Measurements from ENCODE around the gene LRCOL1.
A peak's percentile ranks its signal among the peaks of the same experiment; 100 is the strongest.

Gene LRCOL1

DNA sequence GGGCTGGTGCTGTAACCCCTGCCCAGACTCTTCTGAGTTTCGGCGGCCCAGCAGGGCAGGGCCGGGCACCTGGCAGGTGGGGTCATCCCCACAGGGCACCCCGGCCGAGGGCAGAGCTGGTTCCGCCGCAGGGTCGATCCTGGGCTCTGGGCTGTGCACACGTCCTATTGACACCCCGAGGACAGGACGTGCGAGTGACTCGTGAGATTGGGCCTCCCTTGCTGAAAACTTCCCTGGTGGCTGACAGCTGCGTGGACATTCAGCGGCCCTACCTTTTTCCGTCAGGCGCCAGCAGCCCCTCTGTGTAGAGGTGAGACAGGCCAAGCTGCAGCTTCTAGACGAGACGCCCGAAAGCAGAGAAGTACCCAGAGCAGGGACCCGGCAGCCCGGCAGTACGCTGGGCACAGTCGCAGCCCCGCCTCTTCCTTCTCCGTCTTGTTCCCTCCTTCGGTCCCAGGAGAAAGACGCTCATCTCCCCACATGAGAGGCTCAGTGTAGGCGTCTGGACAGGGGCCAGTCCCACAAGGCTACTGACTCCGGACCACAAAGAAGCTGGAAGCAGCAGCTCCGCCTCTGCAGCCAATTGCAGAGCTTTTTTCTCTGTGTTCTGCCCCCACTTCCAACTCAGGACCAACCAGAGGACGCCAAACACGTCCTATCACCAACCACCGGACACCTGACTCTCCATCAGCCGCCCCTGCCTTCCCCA, at the start of gene LRCOL1:
Gene LRCOL1, minus strand, starts transcription at position 532 of the 709 bp plus-strand sequence. CDS start 4,331 bp downstream, outside the sequence.
- peak; percentile 76 for DNase-seq

DNA sequence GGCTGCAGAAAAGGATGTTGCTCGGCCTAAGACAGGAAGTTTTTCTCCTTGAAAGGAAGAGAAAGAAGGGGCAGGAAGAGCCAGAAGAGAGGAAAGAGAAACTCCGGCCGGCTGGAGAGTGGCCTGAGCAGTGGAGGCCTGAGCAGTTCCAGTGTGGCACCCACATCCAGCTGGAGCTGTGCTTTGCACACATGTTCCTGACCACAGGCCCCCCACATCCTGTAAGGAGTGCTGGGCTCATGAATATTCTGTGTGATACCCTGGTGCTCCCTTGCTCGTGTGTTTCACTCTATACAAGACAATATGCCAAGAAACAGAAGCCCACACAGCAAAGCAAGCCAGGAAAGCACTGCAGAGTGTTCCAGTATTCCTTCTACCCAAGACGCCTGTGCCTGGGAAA, 49.7 kb upstream of the LRCOL1 start:
- no peak for DNase-seq

DNA sequence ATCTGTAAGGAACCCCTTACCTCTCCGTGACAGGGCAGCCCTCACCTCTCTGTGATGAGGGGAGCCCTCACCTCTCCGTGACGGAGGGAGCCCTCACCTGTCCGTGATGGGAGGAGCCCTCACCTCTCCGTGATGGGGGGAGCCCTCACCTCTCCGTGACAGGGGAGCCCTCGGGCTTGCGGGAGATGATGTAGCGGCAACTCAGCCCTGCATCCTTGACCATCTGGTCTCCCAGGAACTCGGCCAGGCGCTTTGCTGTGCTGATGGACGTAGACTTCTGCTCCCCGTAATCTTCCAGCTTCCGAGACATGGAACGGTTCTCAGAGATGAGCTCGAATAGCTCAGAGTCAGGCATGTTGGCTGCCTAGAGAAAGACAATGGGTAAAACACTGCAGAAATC, 48.8 kb upstream of the LRCOL1 start:
- DNase-seq = no peak

DNA sequence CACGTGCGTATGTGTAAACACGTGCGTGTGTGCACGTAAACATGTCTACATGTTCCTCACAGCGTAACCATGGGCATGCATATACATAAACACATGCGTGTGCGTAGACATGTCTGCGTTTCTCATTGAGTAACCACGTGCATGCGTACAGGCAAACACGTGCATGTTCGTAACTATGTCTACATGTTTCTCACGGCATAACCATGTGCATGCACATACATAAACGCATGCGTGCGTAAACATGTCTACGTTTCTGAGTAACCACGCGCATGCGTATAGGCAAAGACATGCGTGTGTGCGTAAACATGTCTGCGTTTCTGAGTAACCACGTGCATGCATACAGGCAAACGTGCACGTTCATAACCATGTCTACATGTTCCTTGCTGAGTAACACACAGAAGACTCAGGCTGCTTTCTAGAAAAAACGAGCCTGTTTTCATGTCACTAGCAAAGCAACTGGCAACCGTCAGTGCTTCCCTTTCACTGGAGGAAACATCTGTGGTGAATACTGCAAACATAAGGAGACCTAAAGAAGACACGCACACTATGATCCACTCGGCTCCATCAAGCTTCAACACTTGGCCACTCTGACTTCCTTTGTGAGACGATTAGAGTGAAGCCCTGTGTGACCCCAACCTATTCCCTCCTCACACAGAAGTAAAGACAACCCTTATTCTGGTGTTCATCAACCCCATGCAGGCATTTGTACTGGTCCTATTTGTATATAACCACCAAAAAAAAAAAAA, 47.9 kb upstream of the LRCOL1 start:
- no peak for DNase-seq

DNA sequence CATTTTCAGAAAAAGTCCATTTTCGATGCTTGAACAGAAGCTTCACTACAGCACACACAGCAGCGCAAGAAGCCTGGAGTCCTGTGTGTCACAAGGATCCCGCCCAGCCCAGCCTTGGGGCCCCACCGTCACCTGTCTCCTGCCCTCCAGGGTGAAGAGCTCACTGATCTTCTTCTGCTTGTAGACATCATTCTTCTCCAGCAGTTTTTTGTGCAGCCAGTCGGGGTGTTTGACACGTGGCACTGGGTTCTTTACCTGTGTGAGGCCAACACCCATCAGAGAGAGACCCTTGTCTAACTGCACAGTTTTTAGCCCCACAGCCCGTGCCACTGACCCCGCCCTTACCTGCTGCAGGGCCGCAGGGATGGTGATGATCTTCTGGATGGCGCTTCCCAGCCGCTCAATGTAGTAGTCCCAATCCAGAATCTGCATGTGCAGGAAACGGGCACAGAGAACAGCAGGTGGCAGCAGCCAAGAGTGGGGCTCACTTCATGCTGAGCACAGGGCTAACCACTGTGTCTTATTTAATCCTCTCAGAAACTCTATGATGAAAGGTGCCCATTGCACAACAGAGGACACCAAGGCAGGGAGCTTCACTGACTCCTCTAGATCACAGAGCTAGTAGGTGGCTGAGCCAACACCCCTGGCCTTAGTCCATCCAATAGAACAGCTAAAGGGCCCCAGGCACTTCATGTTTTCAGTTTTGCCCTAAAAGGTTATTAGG, 46.8 kb upstream of the LRCOL1 start:
- DNase-seq = no peak

DNA sequence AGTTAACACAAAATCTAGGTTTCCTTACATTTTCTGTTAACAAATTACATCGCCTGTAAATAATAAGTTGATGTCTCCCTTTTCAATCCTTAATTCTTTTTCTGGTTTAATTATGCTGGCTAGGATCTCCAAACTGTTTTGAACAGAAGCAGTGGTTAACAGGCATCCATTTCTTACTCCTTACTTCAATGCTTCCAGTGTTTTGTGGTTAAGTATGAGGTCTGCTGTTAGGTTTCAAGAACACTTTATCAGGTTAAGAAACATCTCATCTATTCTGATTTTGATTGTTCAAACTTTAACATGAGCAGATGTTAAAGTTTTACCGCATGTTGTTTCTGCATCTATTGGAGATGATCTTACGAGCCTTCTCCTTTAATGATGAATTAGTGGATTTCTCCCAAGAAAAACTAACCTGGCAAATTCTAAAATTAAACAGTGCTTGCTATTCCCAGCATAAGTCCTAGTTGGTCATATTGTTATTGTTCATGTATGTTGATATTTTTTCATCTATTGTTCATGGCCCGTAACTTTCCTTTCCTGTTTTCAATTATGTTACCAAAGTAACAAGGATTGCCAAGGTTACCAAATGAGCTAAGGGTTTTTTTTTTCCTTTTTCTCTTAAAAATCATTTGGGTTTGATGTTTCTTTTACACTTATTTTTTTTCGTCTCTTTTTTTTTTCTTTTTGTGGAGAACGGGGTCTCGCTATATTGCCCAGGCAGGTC, 43.3 kb upstream of the LRCOL1 start:
- no peak for DNase-seq

DNA sequence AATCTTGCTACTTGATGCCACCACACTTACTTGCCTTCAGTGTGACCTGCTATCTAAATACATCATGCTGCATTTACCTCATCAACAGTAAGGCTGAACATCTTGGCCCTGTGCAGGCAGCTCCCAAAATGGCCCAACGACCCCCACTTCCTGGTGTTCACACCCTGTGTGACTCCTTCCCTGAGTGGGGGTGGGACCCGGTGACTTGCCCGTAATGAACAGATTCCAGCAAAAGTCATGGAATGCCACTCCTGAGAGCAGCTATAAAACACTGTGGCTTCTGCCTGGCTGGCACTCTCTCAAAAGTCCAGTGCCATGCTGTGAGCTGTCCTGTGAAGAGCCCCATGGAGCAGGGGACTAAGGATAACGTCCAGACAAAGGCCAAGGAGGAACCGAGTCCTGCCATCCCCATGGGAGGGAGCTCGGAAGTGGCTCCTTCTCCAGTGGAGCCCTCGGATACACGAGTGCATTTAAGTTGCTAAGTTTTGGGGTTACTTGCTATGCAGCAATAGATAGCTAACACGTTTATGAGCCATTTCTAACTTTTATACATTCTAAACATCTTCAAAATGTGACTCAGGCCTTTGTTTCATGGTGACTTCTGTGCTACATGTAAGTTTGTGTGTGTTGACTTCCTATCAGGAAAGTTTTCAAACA, 41.2 kb upstream of the LRCOL1 start:
- no peak for DNase-seq

DNA sequence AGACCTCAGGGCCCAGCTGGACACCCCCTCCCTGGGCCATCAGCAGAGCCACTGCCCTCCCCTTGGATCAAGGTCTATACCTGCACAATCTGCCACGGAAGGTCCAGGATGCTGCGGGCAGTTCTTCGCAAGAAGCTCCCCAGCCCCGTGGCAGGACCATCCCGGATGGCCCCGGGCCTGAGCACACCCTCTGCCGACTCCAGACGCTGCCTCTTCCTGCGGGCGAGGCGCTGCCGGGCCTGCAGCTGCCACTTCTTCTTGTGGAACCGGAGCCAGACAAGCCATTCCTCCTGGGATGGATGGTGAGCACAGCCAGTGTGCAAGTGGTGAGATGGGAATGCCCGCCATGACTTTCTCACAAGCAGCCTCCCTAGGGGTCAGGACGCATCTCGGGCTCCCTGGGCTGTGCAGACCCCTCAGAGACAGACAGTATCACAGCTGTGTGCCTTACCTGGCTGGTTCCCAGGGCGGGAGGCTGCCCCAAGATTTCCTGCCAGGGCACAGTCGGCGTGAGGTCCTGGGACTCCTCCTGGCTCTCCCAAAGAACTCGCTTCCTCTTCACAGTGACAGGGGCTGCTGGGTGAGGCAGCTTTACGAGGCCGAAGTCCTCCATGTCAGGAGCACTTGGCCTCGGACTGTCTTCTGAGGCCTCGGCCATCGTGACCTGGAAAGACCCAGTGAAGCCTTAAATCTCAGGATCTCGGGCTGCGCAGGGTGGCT, 39.0 kb upstream of the LRCOL1 start:
- DNase-seq = no peak

DNA sequence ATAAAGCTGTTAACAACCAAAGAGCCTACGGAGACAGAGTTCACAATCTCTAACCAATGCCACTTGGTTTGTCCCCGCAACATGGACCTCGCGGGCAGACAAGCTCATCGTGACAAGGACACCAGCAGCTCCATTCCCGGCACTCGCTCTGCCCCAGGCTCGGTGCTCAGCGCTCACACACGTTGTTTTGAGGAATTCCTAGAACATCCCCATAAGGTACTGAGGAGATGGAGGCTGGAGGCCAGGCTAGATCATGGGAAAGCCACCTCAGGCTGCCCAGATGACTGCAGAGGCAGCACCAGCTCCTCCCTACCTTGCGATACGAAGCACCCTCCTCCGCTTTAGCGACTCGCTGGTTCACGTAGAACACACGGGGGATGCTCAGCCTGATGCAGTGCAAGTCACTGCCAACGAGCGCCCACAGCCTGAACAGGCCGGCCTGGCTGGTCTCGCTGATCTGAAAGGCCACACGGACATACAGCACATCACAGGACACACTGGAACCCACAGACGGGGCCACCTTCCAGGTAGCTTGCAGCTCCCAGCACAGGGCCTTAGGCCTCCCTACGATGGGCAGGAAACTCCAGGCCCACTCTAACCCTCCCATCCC, 38.3 kb upstream of the LRCOL1 start:
- DNase-seq = no peak

DNA sequence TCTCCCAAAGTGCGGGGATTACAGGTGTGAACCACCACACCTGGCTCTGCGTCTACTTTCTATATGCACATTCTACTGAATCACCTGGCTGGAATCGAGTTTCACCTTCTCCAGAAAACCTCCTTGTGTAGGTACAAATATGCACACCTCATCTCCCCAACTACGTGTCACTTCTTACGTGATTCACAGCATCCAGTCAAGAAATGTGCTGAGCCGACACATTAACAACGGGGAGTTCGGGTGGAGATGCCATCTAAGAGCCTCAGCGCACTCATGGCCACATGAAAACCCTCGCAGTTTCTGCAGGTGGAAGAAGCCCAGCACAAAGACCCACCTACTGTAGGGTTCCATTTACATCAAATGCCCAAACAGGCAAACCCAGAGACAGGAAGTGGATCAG, 37.5 kb upstream of the LRCOL1 start:
- DNase-seq = no peak

DNA sequence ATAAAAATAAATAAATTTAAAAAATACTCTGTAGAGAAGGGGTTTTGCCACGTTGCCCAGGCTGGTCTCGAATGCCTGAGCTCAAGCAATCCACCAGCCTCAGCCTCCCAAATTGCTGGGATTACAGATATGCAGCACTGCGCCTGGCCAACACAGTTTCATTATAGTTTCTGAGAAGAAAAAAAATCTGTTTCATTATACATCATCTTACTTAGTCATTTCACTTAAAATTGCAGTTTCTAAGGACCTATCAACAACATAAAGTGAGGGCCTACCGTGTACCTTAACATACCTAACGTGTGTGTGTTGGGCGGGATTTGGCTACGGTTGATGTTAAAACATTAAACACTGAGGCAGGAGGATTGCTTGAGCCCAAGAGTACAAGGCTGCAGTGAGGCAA, 36.5 kb upstream of the LRCOL1 start:
- no peak for DNase-seq

DNA sequence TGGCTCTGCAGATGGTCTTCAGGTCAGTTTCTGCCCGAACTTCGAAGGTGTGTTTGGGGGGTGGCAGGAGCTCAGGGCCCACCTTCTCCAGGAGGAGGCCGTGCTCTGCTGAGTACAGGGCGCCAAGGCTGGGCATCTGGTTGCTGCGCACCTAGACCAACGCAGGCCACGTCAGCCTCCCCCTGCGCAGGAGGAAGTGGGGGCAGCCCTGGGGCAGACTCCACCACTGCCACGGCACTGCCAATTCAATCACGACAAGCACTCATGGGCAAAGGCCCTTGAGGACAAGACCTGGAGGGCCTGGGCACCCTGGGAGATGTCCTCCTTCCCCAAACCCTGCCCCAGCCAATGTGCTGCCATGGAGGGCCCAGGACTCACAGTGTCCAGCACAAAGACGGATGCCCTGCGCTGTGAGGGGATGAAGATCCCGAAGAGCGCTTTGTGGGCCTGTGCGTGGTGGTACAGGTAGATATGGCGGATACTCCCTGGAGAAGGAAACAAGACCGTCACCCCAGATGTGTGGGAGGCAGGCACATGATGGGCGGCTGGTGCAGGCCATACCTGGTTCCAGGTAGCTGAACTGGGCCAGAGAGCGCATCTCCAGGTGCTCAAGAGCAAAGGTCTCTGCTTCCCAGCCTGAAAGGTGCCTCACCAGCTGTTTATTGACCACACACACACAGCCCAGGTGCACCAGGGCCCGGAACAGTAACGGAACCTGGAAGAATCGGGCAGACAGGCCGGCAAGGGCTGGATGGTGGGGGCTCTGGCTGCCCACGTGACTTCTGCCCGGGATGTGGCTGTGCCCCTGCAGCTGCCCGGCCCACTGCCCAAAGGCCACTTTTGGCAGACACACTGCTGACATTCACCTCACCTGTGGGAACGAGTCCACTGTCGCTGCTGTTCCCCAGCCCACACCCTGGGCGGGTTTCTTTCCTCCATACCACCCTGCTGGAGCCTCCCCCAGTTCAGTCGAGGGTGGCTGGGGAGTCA, 32.8 kb upstream of the LRCOL1 start:
- no peak for DNase-seq

DNA sequence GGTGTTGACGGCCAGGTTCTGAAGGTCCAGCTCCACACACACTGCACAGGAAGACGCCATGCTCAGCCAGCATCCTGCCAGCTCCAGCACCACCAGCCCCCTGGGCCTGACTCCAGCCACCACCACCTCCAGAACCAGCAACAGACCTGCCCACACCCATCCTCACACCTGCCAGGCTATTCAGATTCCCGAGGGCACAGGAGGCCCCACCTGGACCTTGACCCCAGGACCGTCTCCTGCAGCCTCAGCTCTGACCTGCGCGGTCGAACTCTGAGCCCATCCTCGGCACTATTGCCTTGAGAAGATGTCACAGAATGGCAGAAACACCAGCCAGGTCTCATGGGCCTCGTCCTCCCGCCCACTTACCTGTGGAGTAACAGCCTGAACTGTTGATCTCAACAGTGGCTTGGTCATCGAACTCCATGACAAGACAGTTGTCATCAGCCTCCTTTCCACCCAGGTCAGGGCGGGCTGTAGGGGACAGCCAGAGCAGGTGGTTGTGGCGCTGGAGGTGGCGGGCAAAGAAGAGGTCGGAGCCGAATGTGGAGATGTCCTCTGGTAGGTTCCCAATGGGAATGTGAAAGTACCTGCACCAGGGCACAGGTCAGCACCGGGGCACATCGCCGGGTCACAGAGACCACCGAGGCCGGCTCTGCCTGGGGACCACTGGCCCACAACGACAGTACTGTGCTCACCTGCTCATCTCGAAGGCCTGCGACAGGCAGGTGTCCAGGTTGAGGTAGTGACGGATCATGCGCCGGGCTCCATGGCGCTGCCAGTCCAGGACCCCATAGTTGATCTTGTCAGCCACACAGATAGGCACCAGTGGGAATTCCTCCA, 31.6 kb upstream of the LRCOL1 start:
- no peak for DNase-seq

DNA sequence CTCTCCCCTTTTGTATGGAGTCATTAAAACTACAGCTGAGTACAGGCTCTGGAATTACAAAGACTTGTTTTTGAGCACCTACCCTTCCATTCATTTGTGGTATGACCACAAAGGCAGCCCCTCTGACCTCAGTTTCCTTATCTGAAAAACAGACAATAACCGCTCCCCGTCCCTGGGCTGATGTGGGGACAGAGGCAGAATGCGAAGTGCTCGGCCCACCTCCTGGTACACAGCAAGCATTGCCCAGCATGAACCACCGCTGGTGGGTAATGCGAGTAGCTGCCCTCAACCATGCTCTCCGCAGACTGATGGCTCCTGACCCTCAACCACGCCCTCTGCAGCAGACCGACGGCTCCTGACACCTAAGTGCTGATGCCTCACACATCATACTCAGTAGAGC, 30.6 kb upstream of the LRCOL1 start:
- DNase-seq = no peak

DNA sequence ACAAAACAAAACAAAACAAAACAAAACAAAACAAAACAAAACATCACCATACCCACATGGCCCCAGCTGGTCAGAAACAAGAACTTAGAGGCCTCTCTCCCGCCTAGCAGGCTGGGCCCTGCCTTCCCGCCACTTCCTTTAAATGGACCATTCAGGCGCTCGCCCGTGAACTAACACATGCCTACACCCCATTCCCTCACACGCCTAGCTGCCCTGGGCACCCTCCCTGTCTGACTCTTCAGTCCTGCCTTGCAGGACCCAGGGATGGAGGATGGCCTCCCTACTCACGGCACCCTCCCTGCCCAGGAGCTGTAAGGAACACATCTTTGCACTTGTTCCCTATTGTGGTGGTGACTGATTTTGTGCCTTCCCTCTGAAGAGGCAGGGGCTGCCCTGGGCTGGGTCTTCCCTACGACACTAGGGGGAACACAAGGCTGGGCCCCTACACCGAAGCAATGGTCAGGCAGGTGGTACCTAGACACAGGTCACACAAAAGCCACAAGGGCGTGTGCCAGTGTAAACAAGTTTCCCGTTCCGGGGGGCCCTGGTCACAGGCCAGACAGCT, 29.7 kb upstream of the LRCOL1 start:
- DNase-seq = no peak

DNA sequence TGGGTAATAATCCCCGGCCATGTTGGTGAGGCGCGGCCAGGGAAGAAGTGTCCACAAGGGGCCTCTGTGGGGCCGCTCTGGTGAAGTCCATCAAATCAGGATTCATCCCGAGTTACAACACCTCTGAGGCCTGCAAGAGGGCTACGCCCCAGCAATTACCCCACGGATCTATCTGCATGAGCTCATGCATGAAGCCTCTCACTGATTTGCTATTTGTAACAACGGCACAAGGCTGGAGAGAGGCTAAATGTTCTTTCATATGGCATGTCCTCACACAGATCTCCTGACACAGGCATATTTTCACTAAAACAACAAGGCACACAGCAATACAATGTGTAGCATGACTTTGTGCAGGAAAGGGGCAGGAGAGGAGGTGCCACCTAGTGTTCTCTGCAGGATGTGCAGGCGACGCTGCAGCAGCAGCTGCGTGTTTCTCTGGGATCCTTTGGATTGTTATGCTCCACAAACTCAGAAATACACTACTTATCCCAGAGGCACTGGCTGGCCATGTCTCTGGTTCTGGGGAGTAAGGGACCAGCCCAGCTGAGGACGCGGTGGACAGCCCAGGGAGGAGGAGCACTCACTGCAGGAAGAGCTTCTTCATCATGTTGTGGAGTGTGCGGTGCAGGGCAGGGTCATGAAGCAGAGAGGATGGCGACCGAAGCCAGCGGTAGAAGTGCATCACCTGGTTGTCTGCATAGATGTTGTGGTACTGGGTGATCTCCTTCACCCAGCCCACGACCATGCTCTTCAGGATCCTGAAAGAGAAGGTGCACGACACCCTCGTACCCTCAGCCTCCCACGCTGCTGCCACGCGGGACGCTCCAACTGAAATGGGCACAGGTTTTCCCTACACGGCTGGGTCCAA, 28.4 kb upstream of the LRCOL1 start:
- DNase-seq = peak; percentile 30

DNA sequence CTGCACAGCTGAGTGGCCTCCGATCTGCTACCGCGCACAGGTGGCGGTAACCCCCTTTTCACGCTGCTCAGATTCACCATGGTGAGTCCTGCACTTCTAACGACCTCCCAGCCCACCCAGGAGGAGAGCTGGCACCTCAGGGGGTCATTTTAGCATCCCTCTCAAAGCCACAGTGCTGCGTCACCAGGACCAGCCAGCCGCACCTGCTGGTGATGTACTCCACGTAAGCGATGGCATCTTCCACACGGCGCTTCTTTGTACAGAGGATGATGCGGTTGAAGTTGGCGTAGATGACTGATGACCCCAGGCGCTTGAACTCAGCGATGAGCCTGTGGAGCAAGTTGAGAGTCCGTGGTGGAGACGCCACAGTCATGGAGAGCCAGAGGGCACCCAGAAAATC, 27.4 kb upstream of the LRCOL1 start:
- DNase-seq = no peak
